Heart right ventricle (tissue), 16 donors: ENCODE data around the gene BRMS1L. TPM values are rescaled to one million over a fixed set of nuclear protein-coding genes. Genes with fewer than 3 reads are reported as not detected.
A peak's percentile ranks its signal among the peaks of the same experiment; 100 is the strongest.
"Not testable (repeated sequence)": the region's sequence is repeated elsewhere in the genome, so short reads cannot be mapped to it uniquely, and the experiment has no call there.

Experiments used
- ATAC-seq, 8 donors: fragments of 200-7000 bp; cut with Tn5 transposase; one replicate each; pipeline ENCODE4 v1.9.1; 2020; ENCODE audit warnings: mild to moderate bottlenecking in 8 of 8, moderate library complexity in 8 of 8, moderate number of reproducible peaks in 1 of 8
- DNase-seq, 2 donors: peaks; one replicate each; pipeline ENCODE4 v3.0.0-alpha.2; 2020
- H3K27ac ChIP-seq, 10 donors: fragments of 200-600 bp; sonication (generic) in 2 of 10; one replicate each; pipeline versions ENCODE4 v1.5.0 to v1.8.0; 2020 to 2022; ENCODE audit warnings: mild to moderate bottlenecking in 3 of 10
- H3K27me3 ChIP-seq, 7 donors: fragments of 200-600 bp; one replicate each; pipeline ENCODE4 v1.8.0; 2021 to 2022; ENCODE audit warnings: mild to moderate bottlenecking in 2 of 7
- H3K36me3 ChIP-seq, 9 donors: fragments of 200-600 bp; sonication (generic) in 1 of 9; one replicate each; pipeline versions ENCODE4 v1.5.0 to v1.8.0; 2020 to 2022; ENCODE audit warnings: mild to moderate bottlenecking in 2 of 9
- H3K4me1 ChIP-seq, 9 donors: fragments of 200-600 bp; sonication (generic) in 1 of 9; one replicate each; pipeline versions ENCODE4 v1.5.0 to v1.8.0; 2020 to 2022; ENCODE audit warnings: mild to moderate bottlenecking in 4 of 9
- H3K4me3 ChIP-seq, 10 donors: fragments of 200-600 bp; sonication (generic) in 2 of 10; one replicate each; pipeline versions ENCODE4 v1.5.0 to v1.8.0; 2020 to 2022; ENCODE audit warnings: mild to moderate bottlenecking in 7 of 10, moderate library complexity in 2 of 10
- H3K9me3 ChIP-seq, 11 donors: fragments of 200-600 bp in 10 of 11; sonication (generic) in 2 of 11; one replicate each; pipeline versions ENCODE4 v1.5.0 to v1.8.0; 2013 to 2022; ENCODE audit warnings: mild to moderate bottlenecking in 2 of 11, control low read depth in 1 of 11, moderate library complexity in 1 of 11
- CTCF ChIP-seq, 9 donors: fragments of 200-600 bp; sonication (generic) in 2 of 9; IDR thresholded peaks; one replicate each; pipeline versions ENCODE4 v1.5.0 to v1.8.0; 2021 to 2022; ENCODE audit warnings: antibody characterized with exemption in 9 of 9, mild to moderate bottlenecking in 5 of 9, moderate library complexity in 1 of 9
- WGBS, 2 donors: extraction: QIAGEN DNeasy Blood & Tissue Kit; methylation state at CpG; one replicate each; pipeline ENCODE4 v1.1.7; 2013; ENCODE audit warnings: inconsistent platforms in 1 of 2; 5-methylcytosine and 5-hydroxymethylcytosine counted together
- intact Hi-C, 10 donors: fragments of 100-400 bp; cut with DNase I; formaldehyde crosslinking; loops; one replicate each; pipeline versions ENCODE4 v1.11.1 to v1.14.2; 2022
- polyA plus RNA-seq, 2 donors: library from polyadenylated mRNA; stranded (reverse); fragments of 200-250 nt; gene quantifications; one replicate each; pipeline ENCODE4 v1.2.3, GENCODE V29; 2013
- total RNA-seq, 10 donors: library from RNA; stranded (reverse); fragmentation: NEBNext Ultra II Directional in 3 of 10; extraction: Animal tissue kit (Norgen Biotek cat#: 25700) in 3 of 10; gene quantifications; one replicate each; pipeline versions ENCODE4 v1.2.1 to v1.2.4, GENCODE V29; 2021 to 2023
- donor health status: Arrhythmogenic right ventricular cardiomyopathy.
- donor health status: ischemic (EF 13 %, LVEDD 7.1; RV severe dilation, severe dysfunction).
- donor health status: healthy with polysubstance abuse.
- donor health status: DM: no; HTN: yes; CAD: no.
- donor health status: DM: no; HTN: no; CAD: no.
- donor health status: ischemic (EF 25% LVEDD 6.9; RV normal size, moderate dysfunction).
- donor health status: ischemic (EF 25% LVEDD 5.7; RV mildly dilated, moderate dysfunction).
- donor health status: healthy.
- donor health status: DM: yes; HTN: yes; CAD: no.
- donor health status: Ischemic cardiomyopathy.
- donor health status: ischemic (EF 35%, LVEDD 5.7; RV mildly dilated, moderate dysfunction).
- donor health status: nonischemic (EF 11% LVEDD 7.7; RV severe dilation, severe dysfunction).
- donor health status: DM: yes; HTN: yes; CAD: no.
- donor health status: PGD.
- donor health status: ischemic (EF 29% LVEDD 5.4; RV normal size, mild dysfunction).
- donor health status: nonischemic (EF 23%, LVEDD 6.1; RV moderate dilation, normal function).

BRMS1L gene
- total and polyA plus RNA-seq, 12 donors: 2.9 to 14.0 (median 11.3) TPM

GRCh38 chr14:35808638-35809563, 17.2 kb upstream of the BRMS1L start, which contains the start of gene RALGAPA1:
Gene RALGAPA1 (minus strand): TSS chr14:35809295. CDS start chr14:35808835, 460 bp downstream.
- 0 to 1% methylated on average over 49 to 60 of the region's 66 CpGs for WGBS, 2 donors
- H3K36me3 ChIP-seq: not testable (repeated sequence)
- intact Hi-C loops: loop anchor here in 2 of 10 donors (1.0 to 2.0 kb wide), 2 partner anchors 17 to 18 kb away; partner anchors contain the start of gene BRMS1L (in 2 of the 2)

DNA sequence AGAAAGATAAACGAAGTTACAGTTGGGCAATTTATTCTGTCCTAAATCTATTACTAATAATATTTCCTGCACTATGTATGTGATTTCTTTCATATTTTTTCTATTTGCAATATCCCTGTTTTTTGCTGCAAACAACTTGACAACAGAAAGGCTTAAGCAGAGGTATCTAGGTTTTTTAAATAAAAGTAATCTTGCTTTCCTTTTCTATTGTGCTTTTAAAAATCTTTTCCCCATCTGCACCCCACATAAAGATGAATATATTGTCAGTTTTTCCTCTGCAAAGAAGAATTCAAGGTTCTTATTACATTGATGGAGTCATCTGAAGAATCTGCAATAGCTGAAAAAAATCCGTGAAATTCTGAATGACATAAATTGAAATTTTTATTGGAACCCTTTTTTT, 16.5 kb upstream of the BRMS1L start:
- 24 to 28% methylated on average over 2 of the region's 2 CpGs for WGBS, 2 donors
- DNase-seq (no peak), ATAC-seq (no peak)
- Histone ChIP-seq H3K27ac (peak overlapping the region; percentile 12 to 95 (median 92)), H3K27me3 (no peaks in the 10 kb centered on the region), H3K36me3 (no peaks in the 10 kb centered on the region), H3K9me3 (no peaks in the 10 kb centered on the region), H3K4me3 (peak overlapping the region in 8 of 10 donors; percentile 60 to 92 (median 80)), H3K4me1 (peaks cover 0 to 28% (median 22%) of the 10 kb centered on the region in 9 donors)
- TF ChIP-seq CTCF (IDR thresholded peaks at IDR 0.05): no peak
- intact Hi-C loops: loop anchor here in 2 of 10 donors (1.0 to 2.0 kb wide), 2 partner anchors 17 kb away; partner anchors contain the start of gene BRMS1L (in 2 of the 2)

More at GRCh38 chr14:35808638-35809563, 17.2 kb upstream of the BRMS1L start, which contains the start of gene RALGAPA1:
- DNase-seq (peak; percentile 88 to 95), ATAC-seq (peak; percentile 98 to 100 (median 99))
- peak; percentile 8 to 63 (median 45) for TF ChIP-seq CTCF (IDR thresholded peaks at IDR 0.05)
- H3K4me1 ChIP-seq: peaks cover 0 to 28% (median 22%) of the 10 kb centered on the region in 9 donors
- peak within 1 kb of the TSS; percentile 79 to 95 (median 92) for H3K27ac ChIP-seq
- H3K27me3 ChIP-seq, H3K9me3 ChIP-seq: not testable (repeated sequence)
- H3K4me3 ChIP-seq: peak within 1 kb of the TSS; percentile 60 to 92 (median 78)

GRCh38 chr14:35810963-35811362, 15.2 kb upstream of the BRMS1L start:
- Histone ChIP-seq H3K9me3 (no peaks in the 10 kb centered on the region), H3K27me3 (no peaks in the 10 kb centered on the region), H3K4me1 (peaks cover 0 to 24% (median 22%) of the 10 kb centered on the region in 9 donors), H3K4me3 (no peak overlapping the region), H3K36me3 (no peaks in the 10 kb centered on the region), H3K27ac (no peak overlapping the region)
- ATAC-seq (no peak), DNase-seq (no peak)
- TF ChIP-seq CTCF (IDR thresholded peaks at IDR 0.05): no peak
- intact Hi-C loops: loop anchor here in 2 of 10 donors (10.0 kb wide), 2 partner anchors 126 to 686 kb away; partner anchors contain the start of genes PPP2R3C (in 1 of the 2) and PRORP (in 1 of the 2)
- 94 to 95% methylated on average over 4 of the region's 4 CpGs for WGBS, 2 donors

GRCh38 chr14:35814371-35815005, 11.7 kb upstream of the BRMS1L start:
- intact Hi-C loops: loop anchor here in 2 of 10 donors (10.0 kb wide), 2 partner anchors 130 to 690 kb away; partner anchors contain the start of genes PPP2R3C (in 1 of the 2) and PRORP (in 1 of the 2)
- ATAC-seq: peak in 1 of 8 donors; percentile 46

More at GRCh38 chr14:35814371-35815005, 11.7 kb upstream of the BRMS1L start:
- H3K4me1 ChIP-seq: no peaks in the 10 kb centered on the region
- no peaks in the 10 kb centered on the region for H3K27me3 ChIP-seq
- no peaks in the 10 kb centered on the region for H3K36me3 ChIP-seq
- WGBS, 2 donors: 36 to 37% methylated on average over 3 of the region's 3 CpGs
- H3K9me3 ChIP-seq: no peaks in the 10 kb centered on the region
- peak; percentile 29 to 45 for DNase-seq
- TF ChIP-seq CTCF (IDR thresholded peaks at IDR 0.05): peak; percentile 44 to 78 (median 71)
- no peak overlapping the region for H3K27ac ChIP-seq
- no peak overlapping the region for H3K4me3 ChIP-seq
